T47D (cell line): ENCODE data around the gene CASKIN2.

ENCODE experiments used
- DNase-seq, 2 experiments: peaks; one replicate each; pipeline versions ENCODE4 v3.0.0 to v3.0.0-alpha.2; 2011 to 2012; ENCODE audit warnings: low read depth in 1 of 2, low spot score in 1 of 2
- JUND ChIP-seq: IDR thresholded peaks from 2 replicates; pipeline ENCODE4 v1.6.1; 2012; ENCODE audit warnings: low read depth
- in situ Hi-C: cut with HindIII; loops from 2 replicates; pipeline ENCODE4 v1.10.0; 2016; ENCODE audit warnings: low sequenced_read_pairs, low pct_unique_long_range_greater_than_20kb

CASKIN2 gene

GRCh38 chr17:75503337-75503950 is 11.9 kb downstream of the CASKIN2 start:
- in situ Hi-C loops, result no loop called here
- no peak for TF ChIP-seq JUND

DNA sequence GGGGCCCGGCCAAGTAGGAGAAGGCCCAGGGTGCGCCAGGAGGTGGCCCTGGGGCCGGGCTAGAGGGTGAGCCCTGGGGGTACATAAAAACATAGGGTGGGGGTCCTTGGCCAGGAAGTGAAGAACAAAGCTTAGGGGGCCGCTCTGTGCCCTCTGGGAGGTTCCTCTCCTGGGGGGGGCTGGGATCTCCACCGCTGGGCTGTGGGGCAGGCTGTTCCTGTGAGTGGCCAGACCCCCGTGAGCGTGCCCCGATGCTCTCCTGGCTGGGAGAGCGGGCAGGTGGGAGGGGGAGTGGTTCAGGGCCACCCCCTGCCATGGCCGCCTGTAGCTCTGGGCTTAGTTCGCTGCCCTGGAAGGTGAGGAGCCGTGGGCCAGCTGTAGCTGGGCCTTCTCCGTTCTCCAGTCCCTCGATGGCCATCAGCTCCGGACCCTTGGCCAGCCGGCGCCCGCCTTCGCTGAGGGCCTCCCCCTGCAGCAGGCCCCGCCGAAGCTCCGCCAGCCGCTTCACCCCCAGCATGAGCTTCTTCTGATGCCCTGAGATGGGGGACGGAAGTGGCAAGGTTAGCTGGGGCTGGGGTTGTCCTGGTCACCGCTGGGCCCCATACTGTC is 12.5 kb downstream of the CASKIN2 start:
- in situ Hi-C loops, result no loop called here
- TF ChIP-seq JUND, result no peak
- DNase-seq, result no peak

More at GRCh38 chr17:75503337-75503950, 11.9 kb downstream of the CASKIN2 start:
- DNase-seq, result no peak

GRCh38 chr17:75502072-75502720 is 13.1 kb downstream of the CASKIN2 start:
- in situ Hi-C loops, result no loop called here
- no peak for TF ChIP-seq JUND
- DNase-seq, result no peak

- in situ Hi-C loops, result no loop called here
- DNase-seq, result no peak
- no peak for TF ChIP-seq JUND
These were observed 13.8 kb downstream of the CASKIN2 start for GRCh38 chr17:75501378-75502071.

DNA sequence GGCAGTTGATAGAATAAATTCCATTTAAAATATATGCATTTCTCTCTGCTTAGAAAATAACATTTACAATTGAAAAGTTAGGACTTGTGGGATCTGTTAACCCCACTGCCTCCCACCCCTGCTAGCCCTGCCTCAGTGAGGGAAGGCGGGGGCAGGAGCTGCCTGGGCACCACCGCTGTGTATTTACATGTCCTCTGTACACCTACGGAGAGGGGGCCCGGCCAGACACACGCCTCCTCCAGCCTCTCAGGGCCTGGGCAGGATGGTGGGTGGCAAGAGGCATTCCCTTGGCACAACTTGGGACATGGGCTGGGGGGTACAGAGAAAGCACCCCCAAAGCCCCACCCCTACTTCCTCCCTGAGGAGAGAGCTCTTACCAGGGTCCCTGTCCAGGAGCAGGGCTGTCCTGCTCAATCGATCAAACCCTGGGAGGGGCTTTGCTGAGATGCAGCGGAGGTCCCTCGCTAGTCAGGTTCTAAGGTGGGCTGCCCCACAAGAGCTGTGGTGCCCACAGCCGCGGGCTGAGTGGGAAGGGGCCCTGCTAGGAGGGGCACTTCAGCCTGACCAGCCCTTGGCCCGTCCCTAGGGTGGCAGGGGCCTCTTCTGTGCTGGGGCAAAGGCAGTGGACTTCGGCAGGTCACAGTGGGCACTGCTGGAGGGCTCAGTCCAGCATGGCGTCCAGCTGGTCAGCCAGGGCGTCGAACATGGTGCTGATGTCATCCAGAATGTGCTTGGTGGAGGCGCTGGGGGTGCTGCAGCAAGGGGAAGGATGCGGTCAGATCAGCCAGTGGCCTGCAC is 14.7 kb downstream of the CASKIN2 start:
- TF ChIP-seq JUND, result no peak
- no peak for DNase-seq
- in situ Hi-C loops, result no loop called here

GRCh38 chr17:75499313-75500022 is 15.9 kb downstream of the CASKIN2 start:
- DNase-seq, result no peak
- in situ Hi-C loops, result no loop called here
- TF ChIP-seq JUND, result no peak

GRCh38 chr17:75498726-75499213 is 16.6 kb downstream of the CASKIN2 start:
- no peak for TF ChIP-seq JUND
- peak in 1 of 2 experiments; percentile 33 for DNase-seq
- in situ Hi-C loops, result no loop called here

GRCh38 chr17:75498039-75498725 is 17.2 kb downstream of the CASKIN2 start:
- no peak for DNase-seq
- no peak for TF ChIP-seq JUND
- in situ Hi-C loops, result no loop called here

GRCh38 chr17:75496005-75496404 is 19.3 kb downstream of the CASKIN2 start:
- DNase-seq, result no peak
- TF ChIP-seq JUND, result no peak
- in situ Hi-C loops, result no loop called here

DNA sequence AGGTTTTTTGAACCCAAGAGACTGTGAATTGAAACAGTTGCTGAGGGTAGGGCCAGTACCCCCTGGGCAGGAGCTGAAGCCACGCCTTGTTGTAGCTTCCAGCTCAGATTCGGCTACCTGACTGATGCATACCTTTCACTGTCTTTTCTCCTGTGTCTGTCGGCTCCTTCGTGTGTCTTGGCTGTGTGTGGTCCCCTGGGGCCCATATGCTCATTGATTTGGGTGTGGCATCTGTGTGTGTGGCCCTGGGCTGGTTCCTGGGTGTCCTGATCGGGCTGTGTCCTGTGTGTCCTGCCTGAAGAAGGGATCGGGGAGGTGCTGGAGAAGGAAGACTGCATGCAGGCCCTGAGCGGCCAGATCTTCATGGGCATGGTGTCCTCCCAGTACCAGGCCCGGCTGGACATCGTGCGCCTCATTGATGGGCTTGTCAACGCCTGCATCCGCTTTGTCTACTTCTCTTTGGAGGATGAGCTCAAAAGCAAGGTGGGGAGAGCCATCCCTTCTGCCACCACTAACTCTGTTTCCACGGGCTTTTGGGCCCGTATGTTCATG is 20.9 kb downstream of the CASKIN2 start:
- no peak for TF ChIP-seq JUND
- DNase-seq, result no peak
- in situ Hi-C loops, result no loop called here
